Fibroblast of pulmonary artery (primary cell): ENCODE data around the gene AGXT.

Experiments
- DNase-seq: peaks from one replicate; pipeline ENCODE4 v3.0.0-alpha.2; 2010; ENCODE audit warnings: low read depth
- H3K4me3 ChIP-seq: replicated peaks from 2 replicates; pipeline ENCODE4 v1.5.1; 2011; ENCODE audit warnings: low read depth, mild to moderate bottlenecking, control low read depth, low read length, moderate library complexity
- TF ChIP-seq, protein P1 (sequence below): IDR thresholded peaks from 2 replicates; pipeline ENCODE4 v1.5.1; 2011; ENCODE audit warnings: mild to moderate bottlenecking, control low read depth, low read length, inconsistent platforms; ENCODE audit errors: missing control alignments

AGXT gene

DNA sequence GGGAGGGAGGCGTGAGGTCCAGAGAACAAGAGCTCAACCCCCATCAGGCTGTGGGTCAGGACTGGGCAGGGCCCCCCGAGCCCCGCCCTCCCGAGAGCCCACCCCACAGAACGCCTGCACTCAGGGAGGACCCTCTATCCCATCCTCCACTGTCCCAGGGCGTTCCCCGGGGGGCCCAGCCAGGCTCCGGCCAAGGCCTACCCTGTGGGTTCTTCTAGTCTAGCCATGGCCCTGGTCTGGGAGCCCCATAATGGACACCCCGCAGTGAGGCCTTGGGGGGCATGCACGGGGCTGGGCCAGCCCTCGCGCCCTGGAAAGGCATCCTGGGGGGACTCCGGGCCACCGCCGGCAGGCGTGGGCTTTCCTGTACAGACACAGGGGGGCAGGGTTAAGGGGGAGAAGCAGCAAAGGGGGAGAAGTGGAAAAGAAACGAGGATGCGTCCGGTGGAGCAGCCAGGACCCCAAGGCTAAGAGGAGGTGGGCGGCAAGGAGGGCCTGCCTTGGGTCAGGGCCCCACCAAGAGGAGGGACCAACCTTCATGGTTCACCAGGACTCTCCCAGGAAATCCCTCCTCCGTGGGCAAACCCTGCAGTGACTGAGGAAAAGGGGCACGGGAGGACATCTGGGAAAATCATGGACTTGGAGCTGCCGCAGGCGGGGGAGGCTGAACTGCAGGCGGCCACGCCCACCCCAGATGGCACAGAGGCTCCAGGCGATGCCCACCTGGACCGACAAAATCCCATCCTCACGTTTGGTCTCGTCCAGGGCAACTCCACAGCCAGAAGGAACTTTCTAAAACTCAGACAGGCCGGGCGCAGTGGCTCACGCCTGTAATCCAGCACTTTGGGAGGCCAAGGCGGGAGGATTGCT is 34.8 kb downstream of the AGXT start:
- H3K4me3 ChIP-seq, result no peak overlapping the region
- TF ChIP-seq, protein P1, sequence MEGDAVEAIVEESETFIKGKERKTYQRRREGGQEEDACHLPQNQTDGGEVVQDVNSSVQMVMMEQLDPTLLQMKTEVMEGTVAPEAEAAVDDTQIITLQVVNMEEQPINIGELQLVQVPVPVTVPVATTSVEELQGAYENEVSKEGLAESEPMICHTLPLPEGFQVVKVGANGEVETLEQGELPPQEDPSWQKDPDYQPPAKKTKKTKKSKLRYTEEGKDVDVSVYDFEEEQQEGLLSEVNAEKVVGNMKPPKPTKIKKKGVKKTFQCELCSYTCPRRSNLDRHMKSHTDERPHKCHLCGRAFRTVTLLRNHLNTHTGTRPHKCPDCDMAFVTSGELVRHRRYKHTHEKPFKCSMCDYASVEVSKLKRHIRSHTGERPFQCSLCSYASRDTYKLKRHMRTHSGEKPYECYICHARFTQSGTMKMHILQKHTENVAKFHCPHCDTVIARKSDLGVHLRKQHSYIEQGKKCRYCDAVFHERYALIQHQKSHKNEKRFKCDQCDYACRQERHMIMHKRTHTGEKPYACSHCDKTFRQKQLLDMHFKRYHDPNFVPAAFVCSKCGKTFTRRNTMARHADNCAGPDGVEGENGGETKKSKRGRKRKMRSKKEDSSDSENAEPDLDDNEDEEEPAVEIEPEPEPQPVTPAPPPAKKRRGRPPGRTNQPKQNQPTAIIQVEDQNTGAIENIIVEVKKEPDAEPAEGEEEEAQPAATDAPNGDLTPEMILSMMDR, result no peak
- DNase-seq, result no peak

DNA sequence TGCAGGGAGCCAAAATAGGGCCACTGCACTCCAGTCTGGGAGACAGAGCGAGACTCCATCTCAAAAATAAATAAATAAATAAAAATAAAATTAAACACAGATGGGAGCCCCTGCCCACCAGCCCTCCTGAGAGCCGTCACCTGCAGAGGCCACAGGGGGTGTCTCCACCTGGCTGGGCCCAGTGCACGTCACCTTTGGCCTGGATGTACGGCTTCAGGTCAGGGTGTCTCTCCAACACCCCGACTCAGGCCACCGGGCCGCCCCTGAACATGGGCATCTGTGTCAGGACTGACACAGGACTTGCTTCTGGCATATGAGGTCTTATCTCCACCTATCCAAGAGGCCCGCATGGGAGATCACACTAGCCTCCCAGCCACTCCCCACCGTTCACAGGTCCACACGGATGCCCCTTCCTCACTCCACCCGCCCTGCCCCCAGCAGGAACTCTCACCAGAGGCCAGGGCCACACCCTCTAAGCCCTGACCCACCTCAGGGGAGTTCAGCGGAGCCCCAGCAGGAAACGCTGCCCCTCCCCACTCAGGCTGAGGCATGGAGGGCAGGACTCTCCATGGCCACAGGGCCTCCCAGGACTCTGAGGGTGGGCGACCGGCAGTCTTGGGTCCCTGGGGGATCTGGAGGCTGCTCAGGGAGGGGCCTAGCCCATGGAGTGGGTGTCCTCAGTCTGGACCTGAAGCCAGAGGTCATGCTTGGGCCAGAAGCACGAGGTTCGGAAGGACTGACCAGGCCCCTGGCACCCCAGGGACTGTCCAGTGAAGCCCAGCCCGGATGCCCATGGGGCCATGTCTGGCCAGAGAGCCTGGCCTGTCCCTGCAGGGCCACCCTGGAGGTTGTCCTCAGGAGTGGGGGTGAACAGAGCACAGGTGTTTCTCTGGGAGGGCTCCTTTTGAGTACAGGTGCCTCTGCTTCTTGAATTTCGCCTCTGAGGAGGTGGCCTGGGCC is 35.9 kb downstream of the AGXT start:
- DNase-seq, result no peak
- H3K4me3 ChIP-seq, result no peak overlapping the region
- TF ChIP-seq, protein P1, result no peak

GRCh38 chr2:240905176-240905781 is 36.7 kb downstream of the AGXT start:
- H3K4me3 ChIP-seq, result no peak overlapping the region
- TF ChIP-seq, protein P1, result no peak
- DNase-seq, result no peak

- no peak within 1 kb of the TSS for H3K4me3 ChIP-seq
- DNase-seq, result no peak
- TF ChIP-seq, protein P1, result no peak
These were observed 37.7 kb downstream of the AGXT start, which contains the start of gene CROCC2 for GRCh38 chr2:240906141-240906910. TSS of gene CROCC2 (plus strand) at chr2:240906336. CDS start at chr2:240906514, 178 bp downstream.

- no peak overlapping the region for H3K4me3 ChIP-seq
- TF ChIP-seq, protein P1, result no peak
- no peak for DNase-seq
These were observed 38.4 kb downstream of the AGXT start for GRCh38 chr2:240906911-240907590.
